HEK293 (cell line): ENCODE results near the gene NUDCD2.
A peak's percentile ranks its signal among the peaks of the same experiment; 100 is the strongest.

ENCODE experiments used
- CTCF ChIA-PET: fragments of 350-600 bp; formaldehyde crosslinking; extraction: SDS; loops from one replicate; lab custom pipeline; 2021; ENCODE audit warnings: antibody characterized with exemption; lab: Yijun Ruan, JAX
- POLR2A ChIA-PET: fragments of 300-600 bp; formaldehyde crosslinking; extraction: SDS; loops from one replicate; lab custom pipeline; 2020; ENCODE audit warnings: antibody characterized with exemption, inconsistent platforms; lab: Yijun Ruan, JAX
- H3K27ac ChIP-seq: fragments of 200-500 bp; sonication (Bioruptor generic); 2 replicates; pipeline ENCODE4 v1.5.1; 2014; ENCODE audit warnings: low read depth, low read length, control low read depth, inconsistent platforms; ENCODE audit errors: extremely low read depth
- H3K36me3 ChIP-seq, 2 experiments: fragments of 200-500 bp in 1 of 2; sonication (Bioruptor generic) in 1 of 2; 1 replicate in 1 of 2; 2 replicates in 1 of 2; pipeline ENCODE4 v1.5.1; 2014 to 2017; ENCODE audit warnings: inconsistent platforms in 2 of 2, low read length in 2 of 2; ENCODE audit not compliant: control insufficient read depth in 2 of 2, insufficient read depth in 1 of 2
- H3K4me1 ChIP-seq: fragments of 200-500 bp; sonication (Bioruptor generic); 2 replicates; pipeline ENCODE4 v1.5.1; 2014; ENCODE audit warnings: mild to moderate bottlenecking, low read length, inconsistent platforms; ENCODE audit not compliant: control insufficient read depth, insufficient read depth
- H3K4me3 ChIP-seq: 2 replicates; pipeline ENCODE4 v1.5.1; 2011; ENCODE audit warnings: low read depth, mild to moderate bottlenecking, control low read depth, low read length, moderate library complexity
- H3K9me3 ChIP-seq: fragments of 200-500 bp; sonication (Bioruptor generic); 2 replicates; pipeline ENCODE4 v1.5.1; 2014; ENCODE audit warnings: low read depth, low read length, inconsistent platforms; ENCODE audit not compliant: control insufficient read depth, insufficient read depth
- HOXD13 ChIP-seq: sonication (generic); formaldehyde crosslinking; IDR thresholded peaks from 2 replicates; pipeline ENCODE4 v1.8.0; 2022; ENCODE audit warnings: missing genetic modification reagents, borderline replicate concordance
- SP3 ChIP-seq: fragments of 450-650 bp; formaldehyde crosslinking; IDR thresholded peaks from 2 replicates; pipeline ENCODE4 v1.5.1; 2016; ENCODE audit warnings: missing biosample characterization, missing genetic modification characterization
- SP7 ChIP-seq: fragments of 450-650 bp; formaldehyde crosslinking; IDR thresholded peaks from 2 replicates; pipeline ENCODE4 v1.5.1; 2016; ENCODE audit warnings: missing biosample characterization, missing genetic modification characterization
- TRIM28 ChIP-seq: IDR thresholded peaks from 2 replicates; pipeline ENCODE4 v1.6.1; 2011; ENCODE audit warnings: low read length, control low read depth, borderline replicate concordance
- ZFP41 ChIP-seq: fragments of 450-650 bp; formaldehyde crosslinking; IDR thresholded peaks from 2 replicates; pipeline ENCODE4 v1.5.1; 2016; ENCODE audit warnings: missing biosample characterization, missing genetic modification characterization, borderline replicate concordance
- ZNF248 ChIP-seq: fragments of 450-650 bp; formaldehyde crosslinking; IDR thresholded peaks from 2 replicates; pipeline ENCODE4 v1.5.1; 2017; ENCODE audit warnings: missing biosample characterization, missing genetic modification characterization
- ZNF266 ChIP-seq: fragments of 450-650 bp; formaldehyde crosslinking; IDR thresholded peaks from 2 replicates; pipeline ENCODE4 v1.5.1; 2016; ENCODE audit warnings: missing biosample characterization, missing genetic modification characterization, low read depth
- ZNF404 ChIP-seq: fragments of 450-650 bp; formaldehyde crosslinking; IDR thresholded peaks from 2 replicates; pipeline ENCODE4 v1.5.1; 2017; ENCODE audit warnings: missing biosample characterization, missing genetic modification characterization
- ZNF600 ChIP-seq: fragments of 450-650 bp; formaldehyde crosslinking; IDR thresholded peaks from 2 replicates; pipeline ENCODE4 v1.5.1; 2016; ENCODE audit warnings: missing biosample characterization, missing genetic modification characterization
- ZNF621 ChIP-seq: fragments of 450-650 bp; formaldehyde crosslinking; IDR thresholded peaks from 2 replicates; pipeline ENCODE4 v1.5.1; 2017; ENCODE audit warnings: missing biosample characterization, missing genetic modification characterization
- ZNF664 ChIP-seq: fragments of 450-650 bp; formaldehyde crosslinking; IDR thresholded peaks from 2 replicates; pipeline ENCODE4 v1.5.1; 2016; ENCODE audit warnings: missing biosample characterization, missing genetic modification characterization
- ZNF777 ChIP-seq: fragments of 450-650 bp; formaldehyde crosslinking; IDR thresholded peaks from 2 replicates; pipeline ENCODE4 v1.5.1; 2017; ENCODE audit warnings: missing biosample characterization, missing genetic modification characterization, borderline replicate concordance
- TF ChIP-seq, protein P1 (sequence below): fragments of 450-650 bp; formaldehyde crosslinking; IDR thresholded peaks from 2 replicates; pipeline ENCODE4 v1.5.1; 2016; ENCODE audit warnings: missing biosample characterization, missing genetic modification characterization
- TF ChIP-seq, protein P2 (sequence below): fragments of 450-650 bp; formaldehyde crosslinking; IDR thresholded peaks from 2 replicates; pipeline ENCODE4 v1.5.1; 2017; ENCODE audit warnings: missing biosample characterization, missing genetic modification characterization
- TF ChIP-seq, protein P3 (sequence below): fragments of 450-650 bp; formaldehyde crosslinking; IDR thresholded peaks from 2 replicates; pipeline ENCODE4 v1.5.1; 2016; ENCODE audit warnings: missing biosample characterization, missing genetic modification characterization
- TF ChIP-seq, protein P4 (sequence below): fragments of 450-650 bp; IDR thresholded peaks from 2 replicates; pipeline ENCODE4 v1.5.1; 2018; ENCODE audit warnings: missing biosample characterization, missing genetic modification characterization

Gene NUDCD2

DNA sequence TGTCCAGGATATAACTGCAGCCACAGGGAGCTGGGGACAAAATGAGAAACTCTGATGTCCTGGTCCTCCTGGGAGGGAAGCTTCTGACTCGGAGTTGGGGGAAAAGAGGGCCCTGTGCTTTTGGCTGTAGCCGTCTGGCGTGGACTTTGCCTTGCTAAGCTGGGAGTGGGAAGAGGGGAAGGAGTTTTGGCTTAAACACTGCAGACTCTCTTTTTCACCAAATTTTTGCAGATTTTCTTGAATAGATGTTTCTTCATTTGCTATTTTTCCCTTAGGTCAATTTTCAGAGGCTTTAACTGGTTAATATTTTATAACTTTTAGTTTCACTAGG, 29.8 kb upstream of the NUDCD2 start:
- H3K9me3 ChIP-seq = no peaks in the 10 kb centered on the region
- H3K27ac ChIP-seq = no peak overlapping the region
- no peaks in the 10 kb centered on the region for H3K4me1 ChIP-seq
- TF ChIP-seq, protein P1, sequence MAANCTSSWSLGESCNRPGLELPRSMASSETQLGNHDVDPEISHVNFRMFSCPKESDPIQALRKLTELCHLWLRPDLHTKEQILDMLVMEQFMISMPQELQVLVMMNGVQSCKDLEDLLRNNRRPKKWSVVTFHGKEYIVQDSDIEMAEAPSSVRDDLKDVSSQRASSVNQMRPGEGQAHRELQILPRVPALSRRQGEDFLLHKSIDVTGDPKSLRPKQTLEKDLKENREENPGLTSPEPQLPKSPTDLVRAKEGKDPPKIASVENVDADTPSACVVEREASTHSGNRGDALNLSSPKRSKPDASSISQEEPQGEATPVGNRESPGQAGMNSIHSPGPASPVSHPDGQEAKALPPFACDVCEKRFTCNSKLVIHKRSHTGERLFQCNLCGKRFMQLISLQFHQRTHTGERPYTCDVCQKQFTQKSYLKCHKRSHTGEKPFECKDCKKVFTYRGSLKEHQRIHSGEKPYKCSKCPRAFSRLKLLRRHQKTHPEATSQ (tag by site-specific recombination) = no peak
- TF ChIP-seq ZFP41 = no peak
- no peak for TF ChIP-seq SP3 (tag by site-specific recombination)
- no peak for TF ChIP-seq ZNF777 (tag by site-specific recombination)
- peaks cover 50 to 71% of the 10 kb centered on the region in 2 experiments for H3K36me3 ChIP-seq
- ChIA-PET CTCF (interaction anchor here (0.6 to 1.4 kb wide), 2 partner anchors 10 to 16 kb away, joined by 3 to 5 read pairs; no protein-coding TSS in a partner anchor), POLR2A (interaction anchor here (0.9 kb wide), 1 partner anchor 29 kb away, joined by 3 read pairs; the partner anchor contains the start of genes HMMR and NUDCD2)
- no peak overlapping the region for H3K4me3 ChIP-seq

DNA sequence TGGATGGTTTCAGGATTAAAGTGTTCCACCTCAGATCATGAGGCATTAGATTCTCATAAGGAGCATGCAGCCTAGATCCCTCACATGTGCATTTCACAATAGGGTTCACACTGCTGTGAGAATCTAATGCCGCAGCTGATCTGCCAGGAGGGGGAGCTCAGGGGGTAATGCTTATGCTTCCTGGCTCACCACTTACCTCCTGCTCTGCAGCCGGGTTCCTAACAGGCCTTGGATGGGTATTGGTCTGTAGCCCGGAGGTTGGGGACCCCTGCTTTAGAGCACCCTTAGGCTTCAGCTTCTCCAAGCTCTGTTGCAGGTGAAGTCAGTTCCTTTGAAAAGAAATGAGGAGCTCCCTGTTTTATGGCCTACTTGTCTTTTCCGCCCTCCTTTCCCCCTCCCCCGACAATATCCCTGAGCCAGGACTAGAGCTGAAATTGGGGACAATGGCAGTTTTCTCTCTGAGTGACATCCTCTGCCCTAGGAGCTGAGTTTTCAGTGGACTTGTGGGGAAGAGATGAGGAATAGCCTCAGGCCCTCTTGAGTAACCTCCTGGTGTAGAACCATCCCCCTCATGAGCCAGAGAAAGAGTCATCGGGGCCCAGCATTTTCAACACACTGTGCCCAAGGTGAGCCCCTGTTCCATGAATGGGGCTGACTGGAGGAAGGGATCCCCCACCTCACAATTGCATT, 29.3 kb upstream of the NUDCD2 start:
- no peak overlapping the region for H3K4me3 ChIP-seq
- no peaks in the 10 kb centered on the region for H3K4me1 ChIP-seq
- TF ChIP-seq, protein P2, sequence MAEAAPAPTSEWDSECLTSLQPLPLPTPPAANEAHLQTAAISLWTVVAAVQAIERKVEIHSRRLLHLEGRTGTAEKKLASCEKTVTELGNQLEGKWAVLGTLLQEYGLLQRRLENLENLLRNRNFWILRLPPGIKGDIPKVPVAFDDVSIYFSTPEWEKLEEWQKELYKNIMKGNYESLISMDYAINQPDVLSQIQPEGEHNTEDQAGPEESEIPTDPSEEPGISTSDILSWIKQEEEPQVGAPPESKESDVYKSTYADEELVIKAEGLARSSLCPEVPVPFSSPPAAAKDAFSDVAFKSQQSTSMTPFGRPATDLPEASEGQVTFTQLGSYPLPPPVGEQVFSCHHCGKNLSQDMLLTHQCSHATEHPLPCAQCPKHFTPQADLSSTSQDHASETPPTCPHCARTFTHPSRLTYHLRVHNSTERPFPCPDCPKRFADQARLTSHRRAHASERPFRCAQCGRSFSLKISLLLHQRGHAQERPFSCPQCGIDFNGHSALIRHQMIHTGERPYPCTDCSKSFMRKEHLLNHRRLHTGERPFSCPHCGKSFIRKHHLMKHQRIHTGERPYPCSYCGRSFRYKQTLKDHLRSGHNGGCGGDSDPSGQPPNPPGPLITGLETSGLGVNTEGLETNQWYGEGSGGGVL (tag by site-specific recombination) = no peak
- TF ChIP-seq TRIM28 (peak; percentile 65; the same call in 1 of the 2 replicates), ZNF600 (tag by site-specific recombination) (no peak)
- no peak overlapping the region for H3K27ac ChIP-seq
- POLR2A ChIA-PET = no interaction called here
- no peaks in the 10 kb centered on the region for H3K9me3 ChIP-seq
- CTCF ChIA-PET = interaction anchor here (0.6 to 1.4 kb wide), 3 partner anchors 10 to 20 kb away, joined by 3 to 5 read pairs (median 3); no protein-coding TSS in a partner anchor
- peaks cover 56 to 75% of the 10 kb centered on the region in 2 experiments for H3K36me3 ChIP-seq

DNA sequence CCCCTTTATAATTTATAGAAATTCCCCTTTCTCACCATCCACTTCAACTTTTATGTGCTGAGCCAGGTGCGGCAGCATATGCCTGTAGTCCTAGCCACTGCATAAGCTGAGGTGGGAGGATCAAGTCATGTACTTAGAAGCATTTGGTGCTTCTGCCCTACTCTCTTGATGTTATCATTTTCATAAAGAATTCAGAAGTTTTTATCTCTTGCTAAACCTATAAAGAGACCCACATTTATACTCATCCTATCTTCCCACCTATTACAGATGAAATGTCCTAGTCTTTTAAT, 19.0 kb upstream of the NUDCD2 start:
- H3K4me1 ChIP-seq = no peaks in the 10 kb centered on the region
- H3K9me3 ChIP-seq = no peaks in the 10 kb centered on the region
- ChIA-PET POLR2A (interaction anchor here (1.5 kb wide), 1 partner anchor 19 kb away, joined by 8 read pairs; the partner anchor contains the start of genes HMMR and NUDCD2), CTCF (interaction anchor here (0.6 kb wide), 1 partner anchor 417 kb away, joined by 4 read pairs; no protein-coding TSS in a partner anchor)
- no peak overlapping the region for H3K4me3 ChIP-seq
- TF ChIP-seq ZNF266 (tag by site-specific recombination) (no peak), HOXD13 (CRISPR knock-in tag) (no peak), ZNF248 (tag by site-specific recombination) (no peak), ZNF404 (tag by site-specific recombination) (no peak), ZNF777 (tag by site-specific recombination) (no peak), SP7 (tag by site-specific recombination) (no peak), ZNF621 (tag by site-specific recombination) (no peak), ZNF664 (tag by site-specific recombination) (no peak)
- TF ChIP-seq, protein P3, sequence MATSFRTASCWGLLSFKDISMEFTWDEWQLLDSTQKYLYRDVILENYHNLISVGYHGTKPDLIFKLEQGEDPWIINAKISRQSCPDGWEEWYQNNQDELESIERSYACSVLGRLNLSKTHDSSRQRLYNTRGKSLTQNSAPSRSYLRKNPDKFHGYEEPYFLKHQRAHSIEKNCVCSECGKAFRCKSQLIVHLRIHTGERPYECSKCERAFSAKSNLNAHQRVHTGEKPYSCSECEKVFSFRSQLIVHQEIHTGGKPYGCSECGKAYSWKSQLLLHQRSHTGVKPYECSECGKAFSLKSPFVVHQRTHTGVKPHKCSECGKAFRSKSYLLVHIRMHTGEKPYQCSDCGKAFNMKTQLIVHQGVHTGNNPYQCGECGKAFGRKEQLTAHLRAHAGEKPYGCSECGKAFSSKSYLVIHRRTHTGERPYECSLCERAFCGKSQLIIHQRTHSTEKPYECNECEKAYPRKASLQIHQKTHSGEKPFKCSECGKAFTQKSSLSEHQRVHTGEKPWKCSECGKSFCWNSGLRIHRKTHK (tag by site-specific recombination) = no peak
- TF ChIP-seq, protein P4, sequence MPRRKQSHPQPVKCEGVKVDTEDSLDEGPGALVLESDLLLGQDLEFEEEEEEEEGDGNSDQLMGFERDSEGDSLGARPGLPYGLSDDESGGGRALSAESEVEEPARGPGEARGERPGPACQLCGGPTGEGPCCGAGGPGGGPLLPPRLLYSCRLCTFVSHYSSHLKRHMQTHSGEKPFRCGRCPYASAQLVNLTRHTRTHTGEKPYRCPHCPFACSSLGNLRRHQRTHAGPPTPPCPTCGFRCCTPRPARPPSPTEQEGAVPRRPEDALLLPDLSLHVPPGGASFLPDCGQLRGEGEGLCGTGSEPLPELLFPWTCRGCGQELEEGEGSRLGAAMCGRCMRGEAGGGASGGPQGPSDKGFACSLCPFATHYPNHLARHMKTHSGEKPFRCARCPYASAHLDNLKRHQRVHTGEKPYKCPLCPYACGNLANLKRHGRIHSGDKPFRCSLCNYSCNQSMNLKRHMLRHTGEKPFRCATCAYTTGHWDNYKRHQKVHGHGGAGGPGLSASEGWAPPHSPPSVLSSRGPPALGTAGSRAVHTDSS = no peak
- H3K27ac ChIP-seq = no peak overlapping the region
- H3K36me3 ChIP-seq = peaks cover 59 to 85% of the 10 kb centered on the region in 2 experiments
